Measurements from ENCODE around the gene ZNF443. TPM values are rescaled to one million over a fixed set of nuclear protein-coding genes. Genes with fewer than 3 reads are reported as not detected.
"Not testable (repeated sequence)": the region's sequence is repeated elsewhere in the genome, so short reads cannot be mapped to it uniquely, and the experiment has no call there.

ZNF443 gene
- total RNA-seq, 1 donor from 2014 or later = 7.3 TPM

GRCh38 chr19:12484011-12484370 is 43.2 kb upstream of the ZNF443 start:
- H3K27ac Mint-ChIP-seq (ENCODE audit: unreplicated experiment) = peak overlapping the region; percentile 82
- no peaks in the 10 kb centered on the region for H3K36me3 Mint-ChIP-seq (ENCODE audit: low read depth, unreplicated experiment)
- no peak for TF ChIP-seq CTCF (IDR thresholded peaks at IDR 0.05; ENCODE audit: unreplicated experiment)
- H3K4me3 Mint-ChIP-seq (ENCODE audit: unreplicated experiment) = peak overlapping the region; percentile 91
- H3K27me3 Mint-ChIP-seq (ENCODE audit: unreplicated experiment) = peaks cover 7% of the 10 kb centered on the region
- no peak for DNase-seq (ENCODE audit: low spot score)
- peaks cover 14% of the 10 kb centered on the region for H3K4me1 Mint-ChIP-seq (ENCODE audit: unreplicated experiment)
- no peaks in the 10 kb centered on the region for H3K9me3 Mint-ChIP-seq (ENCODE audit: unreplicated experiment)

- H3K9me3 Mint-ChIP-seq (ENCODE audit: unreplicated experiment) = no peaks in the 10 kb centered on the region
- TF ChIP-seq CTCF (IDR thresholded peaks at IDR 0.05; ENCODE audit: unreplicated experiment) = no peak
- no peak overlapping the region for H3K4me3 Mint-ChIP-seq (ENCODE audit: unreplicated experiment)
- H3K27ac Mint-ChIP-seq (ENCODE audit: unreplicated experiment) = no peak overlapping the region
- peaks cover 3% of the 10 kb centered on the region for H3K36me3 Mint-ChIP-seq (ENCODE audit: low read depth, unreplicated experiment)
- peaks cover 7% of the 10 kb centered on the region for H3K27me3 Mint-ChIP-seq (ENCODE audit: unreplicated experiment)
- no peak for DNase-seq (ENCODE audit: low spot score)
- H3K4me1 Mint-ChIP-seq (ENCODE audit: unreplicated experiment) = peaks cover 14% of the 10 kb centered on the region
Measured at GRCh38 chr19:12482509-12482886, 41.7 kb upstream of the ZNF443 start.

GRCh38 chr19:12481781-12482508 is 41.1 kb upstream of the ZNF443 start:
- no peak overlapping the region for H3K27ac Mint-ChIP-seq (ENCODE audit: unreplicated experiment)
- H3K4me3 Mint-ChIP-seq (ENCODE audit: unreplicated experiment) = peak overlapping the region; percentile 77
- H3K4me1 Mint-ChIP-seq (ENCODE audit: unreplicated experiment) = peaks cover 14% of the 10 kb centered on the region
- H3K27me3 Mint-ChIP-seq (ENCODE audit: unreplicated experiment) = peaks cover 6% of the 10 kb centered on the region
- H3K36me3 Mint-ChIP-seq (ENCODE audit: low read depth, unreplicated experiment) = peaks cover 3% of the 10 kb centered on the region
- no peak for TF ChIP-seq CTCF (IDR thresholded peaks at IDR 0.05; ENCODE audit: unreplicated experiment)
- DNase-seq (ENCODE audit: low spot score) = no peak
- H3K9me3 Mint-ChIP-seq (ENCODE audit: unreplicated experiment) = no peaks in the 10 kb centered on the region

- Mint-ChIP-seq H3K36me3 (ENCODE audit: low read depth, unreplicated experiment) (peaks cover 9% of the 10 kb centered on the region), H3K27ac (ENCODE audit: unreplicated experiment) (no peak overlapping the region)
Measured at GRCh38 chr19:12478234-12478941, 37.6 kb upstream of the ZNF443 start.

GRCh38 chr19:12467651-12468050 is 26.8 kb upstream of the ZNF443 start:
- not testable (repeated sequence) for DNase-seq (ENCODE audit: low spot score); H3K27me3 Mint-ChIP-seq (ENCODE audit: unreplicated experiment)
- peaks cover 30% of the 10 kb centered on the region for H3K9me3 Mint-ChIP-seq (ENCODE audit: unreplicated experiment)

More at GRCh38 chr19:12478234-12478941, 37.6 kb upstream of the ZNF443 start:
- TF ChIP-seq CTCF (IDR thresholded peaks at IDR 0.05; ENCODE audit: unreplicated experiment) = no peak
- no peaks in the 10 kb centered on the region for H3K9me3 Mint-ChIP-seq (ENCODE audit: unreplicated experiment)
- H3K4me3 Mint-ChIP-seq (ENCODE audit: unreplicated experiment) = no peak overlapping the region
- no peak for DNase-seq (ENCODE audit: low spot score)
- H3K4me1 Mint-ChIP-seq (ENCODE audit: unreplicated experiment) = peaks cover 8% of the 10 kb centered on the region
- H3K27me3 Mint-ChIP-seq (ENCODE audit: unreplicated experiment) = peaks cover 5% of the 10 kb centered on the region

More at GRCh38 chr19:12467651-12468050, 26.8 kb upstream of the ZNF443 start:
- peaks cover 53% of the 10 kb centered on the region for H3K36me3 Mint-ChIP-seq (ENCODE audit: low read depth, unreplicated experiment)
- H3K4me1 Mint-ChIP-seq (ENCODE audit: unreplicated experiment); H3K4me3 Mint-ChIP-seq (ENCODE audit: unreplicated experiment); H3K27ac Mint-ChIP-seq (ENCODE audit: unreplicated experiment): not testable (repeated sequence)
